ENCODE results near the gene CRACR2B. TPM values are rescaled to one million over a fixed set of nuclear protein-coding genes. Genes with fewer than 3 reads are reported as not detected.
A peak's percentile ranks its signal among the peaks of the same experiment; 100 is the strongest.

The CRACR2B gene
- polyA plus RNA-seq, 3 donors = 1.0 to 11.0 (median 1.4) TPM

DNA sequence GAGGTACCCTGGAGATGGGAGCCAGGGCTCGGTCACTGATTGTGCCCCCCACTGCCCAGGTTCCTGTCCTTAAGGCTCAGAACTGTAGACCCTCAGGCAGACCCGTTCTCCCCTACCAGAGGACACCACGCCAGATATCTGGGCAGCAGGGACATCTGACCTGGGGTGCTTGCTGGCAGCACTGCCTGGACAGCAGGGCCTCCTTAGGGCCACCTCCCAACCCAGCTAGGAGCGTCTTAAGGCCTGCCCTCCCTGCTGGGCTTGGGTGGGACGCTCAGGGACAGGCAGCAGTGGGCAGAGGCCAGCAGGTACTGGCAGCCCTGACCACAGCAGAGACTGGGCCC is 11.5 kb downstream of the CRACR2B start:
- H4K20me1 ChIP-seq (ENCODE audit: insufficient read depth, low read length) = peaks cover 79% of the 10 kb centered on the region
- H3K27ac Mint-ChIP-seq = no peak overlapping the region
- H3K9me3 ChIP-seq (replicated peaks in 1 of 2; ENCODE audit: control insufficient read depth in 1 of 2, insufficient read depth in 1 of 2, low read length in 2 of 2) = no peaks in the 10 kb centered on the region
- peaks cover 37 to 50% of the 10 kb centered on the region in 2 donors for H3K4me1 ChIP-seq (ENCODE audit: control insufficient read depth in 1 of 2, insufficient read depth in 2 of 2, low read length in 2 of 2)
- H3K4me2 ChIP-seq (replicated peaks; ENCODE audit: extremely low read depth, low read length, poor library complexity, severe bottlenecking) = no peak overlapping the region
- peaks cover 0 to 9% of the 10 kb centered on the region in 2 donors for H3K27me3 ChIP-seq (ENCODE audit: control insufficient read depth in 2 of 2, insufficient read depth in 2 of 2, low read length in 2 of 2)
- peaks cover 43 to 48% of the 10 kb centered on the region in 2 donors for H3K36me3 Mint-ChIP-seq
- peaks cover 41 to 46% of the 10 kb centered on the region in 2 donors for H3K36me3 ChIP-seq (replicated peaks in 1 of 2; ENCODE audit: control insufficient read depth in 1 of 2, insufficient read depth in 2 of 2, low read length in 2 of 2)
- H3K79me2 ChIP-seq (ENCODE audit: insufficient read depth, low read length) = peaks cover 38% of the 10 kb centered on the region
- H3K4me1 Mint-ChIP-seq = peaks cover 38% of the 10 kb centered on the region
- peaks cover 0 to 21% (median 9%) of the 10 kb centered on the region in 3 donors for H3K27me3 Mint-ChIP-seq (ENCODE audit: low read depth in 3 of 3)
- no peak overlapping the region for H2AFZ ChIP-seq (ENCODE audit: insufficient read depth, low read depth, low read length, poor library complexity, severe bottlenecking)
- no peak overlapping the region for H3K27ac ChIP-seq (ENCODE audit: low read depth in 1 of 2, low read length in 2 of 2)
- no peak overlapping the region for H3K4me3 Mint-ChIP-seq
- intact Hi-C loops (cut with micrococcal nuclease) = no loop called here
- H3K4me3 ChIP-seq (replicated peaks in 1 of 3; ENCODE audit: low read depth in 2 of 3, low read length in 3 of 3) = no peak overlapping the region
- DNase-seq = no peak
- H3K9me3 Mint-ChIP-seq = peaks cover 0 to 3% (median 0%) of the 10 kb centered on the region in 7 donors
- 95% methylated on average over 4 of the region's 5 CpGs for WGBS (ENCODE audit: insufficient coverage)
- TF ChIP-seq, protein P1, sequence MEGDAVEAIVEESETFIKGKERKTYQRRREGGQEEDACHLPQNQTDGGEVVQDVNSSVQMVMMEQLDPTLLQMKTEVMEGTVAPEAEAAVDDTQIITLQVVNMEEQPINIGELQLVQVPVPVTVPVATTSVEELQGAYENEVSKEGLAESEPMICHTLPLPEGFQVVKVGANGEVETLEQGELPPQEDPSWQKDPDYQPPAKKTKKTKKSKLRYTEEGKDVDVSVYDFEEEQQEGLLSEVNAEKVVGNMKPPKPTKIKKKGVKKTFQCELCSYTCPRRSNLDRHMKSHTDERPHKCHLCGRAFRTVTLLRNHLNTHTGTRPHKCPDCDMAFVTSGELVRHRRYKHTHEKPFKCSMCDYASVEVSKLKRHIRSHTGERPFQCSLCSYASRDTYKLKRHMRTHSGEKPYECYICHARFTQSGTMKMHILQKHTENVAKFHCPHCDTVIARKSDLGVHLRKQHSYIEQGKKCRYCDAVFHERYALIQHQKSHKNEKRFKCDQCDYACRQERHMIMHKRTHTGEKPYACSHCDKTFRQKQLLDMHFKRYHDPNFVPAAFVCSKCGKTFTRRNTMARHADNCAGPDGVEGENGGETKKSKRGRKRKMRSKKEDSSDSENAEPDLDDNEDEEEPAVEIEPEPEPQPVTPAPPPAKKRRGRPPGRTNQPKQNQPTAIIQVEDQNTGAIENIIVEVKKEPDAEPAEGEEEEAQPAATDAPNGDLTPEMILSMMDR (IDR thresholded peaks at IDR 0.05) = no peak
- no peak overlapping the region for H3K9ac ChIP-seq (ENCODE audit: insufficient read depth, low read length, poor library complexity, severe bottlenecking)

DNA sequence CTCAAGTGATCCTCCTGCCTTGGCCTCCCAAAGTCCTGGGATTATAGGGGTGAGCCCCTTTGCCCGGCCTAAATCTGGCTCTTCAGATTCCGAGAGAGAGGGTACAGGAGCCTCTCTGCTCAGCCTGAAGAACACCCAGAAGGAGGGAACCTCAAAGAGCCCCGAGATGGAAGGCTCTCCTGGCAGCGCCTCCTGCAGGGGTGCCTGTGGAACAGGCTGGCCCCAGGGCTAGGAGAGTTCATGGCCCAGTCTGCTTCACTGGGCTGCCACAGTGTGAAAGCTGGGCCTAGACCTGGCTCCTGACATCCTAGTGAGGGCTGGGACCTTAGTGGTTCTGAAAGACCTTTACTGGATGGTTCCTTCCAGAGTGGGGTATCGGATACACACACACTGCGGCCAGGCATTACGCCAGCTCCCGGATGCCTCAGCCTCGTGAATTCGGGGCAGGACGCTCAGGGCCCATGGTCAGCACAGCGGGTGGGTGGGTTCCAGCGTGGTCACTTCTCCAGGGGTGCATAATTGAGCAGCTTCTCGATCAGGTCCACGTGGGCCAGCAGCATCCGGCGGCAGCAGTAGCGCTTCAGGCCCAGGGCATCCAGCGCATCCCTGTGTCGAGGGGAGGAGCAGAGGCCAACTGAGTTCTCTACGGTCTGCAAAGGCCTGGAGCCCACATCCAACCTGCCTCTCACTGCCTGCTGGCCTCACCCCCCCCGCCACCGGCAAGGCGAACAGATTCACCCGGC is 12.3 kb downstream of the CRACR2B start:
- H3K27ac Mint-ChIP-seq = peak overlapping the region in 3 of 7 donors; percentile 57 to 74 (median 69)
- H3K4me3 ChIP-seq (replicated peaks in 1 of 3; ENCODE audit: low read depth in 2 of 3, low read length in 3 of 3) = no peak overlapping the region
- H3K4me2 ChIP-seq (replicated peaks; ENCODE audit: extremely low read depth, low read length, poor library complexity, severe bottlenecking) = no peak overlapping the region
- H2AFZ ChIP-seq (ENCODE audit: insufficient read depth, low read depth, low read length, poor library complexity, severe bottlenecking) = no peak overlapping the region
- peak overlapping the region in 1 of 2 donors; percentile 3 for H3K27ac ChIP-seq (ENCODE audit: low read depth in 1 of 2, low read length in 2 of 2)
- peaks cover 43 to 48% of the 10 kb centered on the region in 2 donors for H3K36me3 Mint-ChIP-seq
- H3K4me3 Mint-ChIP-seq = no peak overlapping the region
- peaks cover 35% of the 10 kb centered on the region for H3K4me1 Mint-ChIP-seq
- intact Hi-C loops (cut with micrococcal nuclease) = loop anchor here in 1 of 2 donors (5.0 kb wide), 1 partner anchor 33 kb away; the partner anchor contains the start of genes PIDD1 and RPLP2
- peaks cover 30% of the 10 kb centered on the region for H3K79me2 ChIP-seq (ENCODE audit: insufficient read depth, low read length)
- peaks cover 0 to 2% of the 10 kb centered on the region in 2 donors for H3K27me3 ChIP-seq (ENCODE audit: control insufficient read depth in 2 of 2, insufficient read depth in 2 of 2, low read length in 2 of 2)
- peaks cover 41 to 46% of the 10 kb centered on the region in 2 donors for H3K36me3 ChIP-seq (replicated peaks in 1 of 2; ENCODE audit: control insufficient read depth in 1 of 2, insufficient read depth in 2 of 2, low read length in 2 of 2)
- peaks cover 0 to 3% (median 0%) of the 10 kb centered on the region in 7 donors for H3K9me3 Mint-ChIP-seq
- peaks cover 37 to 50% of the 10 kb centered on the region in 2 donors for H3K4me1 ChIP-seq (ENCODE audit: control insufficient read depth in 1 of 2, insufficient read depth in 2 of 2, low read length in 2 of 2)
- 96% methylated on average over 19 of the region's 25 CpGs for WGBS (ENCODE audit: insufficient coverage)
- TF ChIP-seq, protein P1 (IDR thresholded peaks at IDR 0.05) = peak; percentile 57
- H4K20me1 ChIP-seq (ENCODE audit: insufficient read depth, low read length) = peaks cover 75% of the 10 kb centered on the region
- peaks cover 0 to 19% (median 8%) of the 10 kb centered on the region in 3 donors for H3K27me3 Mint-ChIP-seq (ENCODE audit: low read depth in 3 of 3)
- no peaks in the 10 kb centered on the region for H3K9me3 ChIP-seq (replicated peaks in 1 of 2; ENCODE audit: control insufficient read depth in 1 of 2, insufficient read depth in 1 of 2, low read length in 2 of 2)
- H3K9ac ChIP-seq (ENCODE audit: insufficient read depth, low read length, poor library complexity, severe bottlenecking) = no peak overlapping the region
- no peak for DNase-seq
